HG03575 (cell line): ENCODE data around the gene ELAVL3.
"Not testable (repeated sequence)": the region's sequence is repeated elsewhere in the genome, so short reads cannot be mapped to it uniquely, and the experiment has no call there.

Source experiments
- ATAC-seq: cut with Tn5 transposase; IDR thresholded peaks from one replicate; pipeline ENCODE4 v1.9.1; 2021; ENCODE audit not compliant: unreplicated experiment, insufficient number of reproducible peaks, low FRiP score; ENCODE audit errors: extremely low read depth

The ELAVL3 gene

GRCh38 chr19:11420429-11421370 lies 60.1 kb downstream of the ELAVL3 start:
- ATAC-seq: no peak

DNA sequence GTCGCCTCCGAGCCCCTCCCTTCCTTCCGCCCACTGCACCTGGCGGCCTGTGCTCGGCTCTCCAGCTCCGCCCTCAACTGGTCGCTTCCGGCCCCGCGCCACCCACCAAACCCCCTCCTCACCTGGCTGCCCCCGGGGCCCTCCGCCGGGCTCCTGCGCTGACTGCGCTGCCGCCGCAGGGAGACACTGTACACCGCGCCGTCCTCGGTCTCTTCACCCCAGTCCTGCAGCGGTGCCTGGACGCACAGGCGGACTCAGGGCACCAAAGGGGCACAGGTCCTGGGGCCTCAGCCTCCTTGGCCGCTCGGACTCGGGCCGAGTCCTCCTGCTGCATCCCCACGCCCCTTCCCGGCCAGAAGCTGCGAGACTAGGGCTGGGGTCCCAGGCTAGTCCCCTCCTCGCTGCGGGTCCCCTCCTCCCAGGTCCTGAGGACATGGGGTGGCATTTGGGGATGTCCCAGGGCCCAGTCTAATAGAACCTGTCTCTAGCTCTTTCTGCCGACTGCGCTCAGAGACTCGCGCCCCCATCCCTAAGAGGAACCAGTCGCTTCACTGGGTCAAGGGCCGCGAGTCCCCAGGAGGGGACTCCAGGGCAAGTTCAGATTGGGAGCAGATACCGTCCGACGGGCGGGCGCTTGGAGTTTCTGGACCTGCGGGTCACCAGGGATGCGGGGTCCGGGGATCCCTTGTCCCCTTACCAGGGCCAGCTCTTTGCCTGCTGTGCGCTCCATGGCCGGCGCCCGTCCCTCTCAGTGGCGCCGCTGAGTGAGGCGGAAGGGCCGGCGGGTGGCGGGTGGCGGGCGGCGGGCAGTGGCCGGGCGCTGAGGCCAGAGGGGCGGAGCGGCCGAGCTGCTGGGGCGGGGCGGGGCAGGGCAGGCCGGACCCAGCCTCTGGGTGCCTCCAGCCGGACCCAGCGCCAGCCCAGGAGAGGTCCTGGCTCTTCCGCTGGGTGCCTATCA lies 62.0 kb downstream of the ELAVL3 start, which contains the start of gene RGL3:
Gene RGL3 (minus strand): TSS at position 766 of the 958 bp plus-strand sequence. CDS start 36 bp downstream, at position 730.
- no peak for ATAC-seq

- ATAC-seq: no peak
These were observed 62.7 kb downstream of the ELAVL3 start for GRCh38 chr19:11418094-11418548.

DNA sequence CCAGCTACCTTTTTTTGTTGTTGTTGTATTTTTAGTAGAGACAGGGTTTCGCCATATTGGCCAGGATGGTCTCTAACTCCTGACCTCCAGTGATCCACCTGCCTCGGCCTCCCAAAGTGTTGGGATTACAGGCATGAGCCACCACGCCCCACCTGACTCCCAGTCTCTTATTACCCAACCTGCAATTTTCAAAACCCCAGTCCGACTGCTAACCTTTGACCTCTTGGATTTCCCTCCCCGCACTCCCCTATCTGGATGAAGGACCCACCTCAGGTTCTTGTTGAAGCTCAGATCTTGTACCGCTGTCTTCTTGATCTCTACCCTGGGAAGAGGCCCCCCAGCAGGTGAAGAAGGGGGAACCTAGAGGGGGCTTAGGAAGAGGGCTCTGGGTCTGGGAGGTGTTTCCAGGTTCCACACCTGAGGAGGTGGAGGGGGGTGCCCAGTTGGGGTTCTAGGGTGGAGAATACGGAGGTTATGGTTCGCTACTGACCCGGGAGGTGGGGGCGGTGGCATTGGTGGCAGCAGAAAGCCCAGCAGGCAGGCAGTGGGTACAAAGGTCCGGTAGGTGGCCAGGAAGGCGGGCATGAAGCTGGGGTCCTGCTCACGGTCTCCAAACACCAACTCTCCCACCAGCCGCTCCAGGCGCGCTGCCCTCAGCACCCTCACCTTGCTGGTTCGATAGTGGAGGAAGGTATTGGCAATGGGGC lies 64.3 kb downstream of the ELAVL3 start:
- no peak for ATAC-seq

- ATAC-seq: no peak
These were observed 66.3 kb downstream of the ELAVL3 start for GRCh38 chr19:11414544-11414943.

DNA sequence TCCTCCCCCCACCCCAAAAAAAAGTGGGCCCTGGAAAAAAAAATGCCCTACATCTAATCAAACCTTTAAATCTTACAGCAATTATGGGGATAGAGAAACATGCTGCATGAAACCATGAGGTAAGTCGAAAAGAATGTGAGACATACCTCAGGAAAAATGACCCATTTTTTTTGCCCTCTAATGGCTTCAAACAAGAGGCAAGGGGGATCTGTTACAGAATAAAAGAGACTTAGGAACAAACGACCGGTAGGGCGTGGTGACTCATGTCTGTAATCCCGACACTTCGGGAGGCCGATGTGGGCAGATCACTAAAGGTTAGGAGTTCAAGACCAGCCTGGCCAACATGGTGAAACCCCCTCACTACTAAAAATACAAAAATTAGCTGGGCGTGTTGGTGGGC lies 70.2 kb downstream of the ELAVL3 start:
- ATAC-seq: no peak

DNA sequence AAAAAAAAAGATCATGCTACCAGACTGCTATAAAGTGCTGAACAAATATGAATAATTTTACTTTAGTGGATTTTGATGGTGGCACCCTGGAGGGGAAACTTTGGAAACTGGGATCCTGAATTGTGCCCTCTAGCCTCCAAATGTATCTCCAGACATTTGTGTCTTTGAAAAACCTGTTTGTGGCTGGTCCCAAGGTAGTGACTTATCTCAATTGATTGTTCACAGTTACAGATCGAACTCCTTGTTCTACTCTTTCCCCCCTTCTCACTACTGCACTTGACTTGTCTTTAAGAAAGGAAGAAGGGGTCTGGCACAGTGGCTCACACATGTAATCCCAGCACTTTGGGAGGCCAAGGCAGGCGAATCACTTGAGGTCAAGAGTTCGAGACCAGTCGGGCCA lies 72.3 kb downstream of the ELAVL3 start:
- ATAC-seq: no peak

DNA sequence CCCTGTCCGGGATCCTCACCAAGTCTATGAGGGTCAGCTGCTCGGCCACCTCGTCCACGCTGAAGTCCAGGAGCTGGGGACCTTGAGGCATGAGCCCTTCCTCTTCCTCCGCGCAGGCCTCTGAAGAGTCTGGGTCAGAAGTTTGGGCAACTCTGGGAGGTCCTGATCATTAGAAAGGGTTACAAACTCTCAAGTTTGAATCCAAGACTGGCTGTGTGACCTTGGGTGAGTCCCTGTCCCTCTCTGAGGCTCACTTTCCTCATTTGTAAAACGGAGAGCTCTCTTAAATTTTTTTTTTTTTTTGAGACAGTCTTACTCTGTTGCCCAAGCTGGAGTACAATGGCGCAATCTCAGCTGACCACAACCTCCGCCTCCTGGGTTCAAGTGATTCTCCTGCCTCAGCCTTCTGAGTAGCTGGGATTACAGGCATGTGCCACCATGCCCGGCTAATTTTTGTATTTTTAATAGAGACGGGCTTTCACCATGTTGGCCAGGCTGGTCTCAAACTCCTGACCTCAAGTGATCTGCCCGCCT lies 74.1 kb downstream of the ELAVL3 start:
- not testable (repeated sequence) for ATAC-seq

DNA sequence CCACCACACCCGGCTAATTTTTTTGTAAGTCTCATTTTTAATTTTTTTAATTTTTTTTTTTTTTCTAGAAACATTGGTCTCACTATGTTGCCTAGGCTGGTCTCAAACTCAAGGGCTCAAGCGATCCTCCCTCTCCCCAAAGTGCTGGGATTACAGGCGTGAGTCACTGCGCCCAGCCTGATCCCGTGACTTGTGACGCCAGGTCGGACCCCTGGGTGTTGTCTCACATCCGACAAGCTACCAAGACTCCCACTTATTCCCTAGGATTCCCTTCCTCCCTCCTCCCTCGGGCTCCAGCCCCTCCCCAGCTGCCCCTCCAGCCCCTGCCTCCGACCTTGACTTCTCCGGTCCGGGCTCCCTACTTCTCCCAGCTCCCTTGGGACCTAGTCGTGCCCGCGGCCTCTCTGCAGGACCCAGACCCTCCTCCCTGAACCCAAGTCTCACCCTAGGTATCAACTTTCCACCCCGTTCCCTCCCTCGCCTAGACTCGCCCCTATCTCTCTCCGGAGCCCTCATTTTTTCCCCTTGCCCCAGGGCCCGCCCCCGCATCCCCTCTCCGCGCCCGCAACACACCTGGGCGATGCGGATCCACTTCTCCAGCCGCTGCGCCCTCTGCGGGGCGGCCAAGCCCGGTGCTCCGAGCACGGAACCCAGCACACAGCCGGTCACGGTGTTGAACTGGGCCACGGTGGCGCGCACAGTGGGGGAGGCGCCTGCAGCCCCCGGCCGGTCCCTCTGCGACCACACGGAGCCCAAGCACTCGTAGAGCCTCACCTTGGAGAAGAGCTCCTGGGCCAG lies 74.8 kb downstream of the ELAVL3 start:
- ATAC-seq: no peak

DNA sequence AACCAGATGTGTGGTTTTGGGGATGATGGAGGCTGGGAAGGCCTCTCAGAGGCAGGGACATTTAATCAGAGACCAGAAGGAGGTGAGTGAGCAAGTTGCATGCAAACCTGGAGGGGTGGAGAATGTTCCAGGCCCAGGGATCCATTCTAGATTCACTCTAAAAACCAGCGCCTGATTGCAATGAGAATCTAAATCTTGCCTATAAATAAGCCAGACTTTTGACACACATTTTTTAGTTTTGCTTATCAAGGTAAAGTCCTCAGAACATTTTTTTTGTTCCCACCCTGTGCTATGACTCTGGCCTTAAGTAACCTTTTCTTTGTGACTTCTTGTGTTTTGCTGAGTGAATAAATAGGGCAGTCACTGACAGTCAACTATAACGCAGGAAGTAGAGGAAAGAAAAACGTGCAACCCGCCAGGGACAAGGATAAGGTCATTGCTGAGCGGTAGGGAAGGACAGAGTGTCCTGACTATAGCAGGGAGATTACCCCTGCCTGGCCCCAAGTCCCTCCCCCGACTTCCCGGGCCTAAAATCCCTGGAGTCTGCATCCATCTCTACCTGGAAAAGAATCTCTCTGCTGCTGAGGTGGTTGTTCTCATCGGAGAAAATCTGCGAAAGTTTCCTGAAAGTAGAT lies 76.1 kb downstream of the ELAVL3 start:
- ATAC-seq: no peak

DNA sequence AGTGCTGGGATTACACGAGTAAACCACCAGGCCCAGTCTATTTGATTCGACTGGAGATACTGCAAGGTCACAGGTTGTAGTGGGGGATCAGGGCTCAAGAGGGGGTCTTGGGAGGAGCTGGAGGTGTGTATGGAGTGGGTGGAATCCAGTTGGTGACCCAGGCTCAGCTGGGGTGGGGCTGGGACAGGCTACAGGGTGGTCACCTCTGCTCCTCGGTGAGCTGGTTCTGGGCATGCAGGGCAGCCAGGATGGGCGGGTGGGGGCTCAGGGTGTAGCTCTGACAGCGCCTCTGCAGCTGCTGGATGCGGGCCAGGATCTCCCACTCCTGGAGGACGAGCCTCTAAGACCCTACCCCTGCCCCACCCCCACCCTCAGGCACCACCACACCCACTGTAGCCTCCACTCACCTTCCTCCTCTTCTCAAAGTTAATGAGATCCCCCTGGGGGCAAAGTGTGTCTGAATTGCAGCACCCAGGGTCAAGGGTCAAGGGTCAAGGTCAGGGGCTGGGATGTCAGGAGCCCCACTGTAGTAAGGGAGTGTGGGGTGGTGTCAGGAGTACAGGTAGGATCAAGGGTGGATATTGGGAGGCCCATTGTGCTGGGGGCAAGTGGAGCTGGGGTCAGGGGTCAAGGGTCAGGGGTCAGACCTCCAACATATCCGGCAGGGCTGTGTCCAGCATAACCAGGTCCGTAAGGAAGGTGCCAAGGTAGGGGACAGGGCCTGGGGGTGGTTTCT lies 78.9 kb downstream of the ELAVL3 start:
- ATAC-seq: no peak
